Measurements from ENCODE around the gene ANKRD44.
"Not testable (repeated sequence)": the region's sequence is repeated elsewhere in the genome, so short reads cannot be mapped to it uniquely, and the experiment has no call there.

The ANKRD44 gene

DNA sequence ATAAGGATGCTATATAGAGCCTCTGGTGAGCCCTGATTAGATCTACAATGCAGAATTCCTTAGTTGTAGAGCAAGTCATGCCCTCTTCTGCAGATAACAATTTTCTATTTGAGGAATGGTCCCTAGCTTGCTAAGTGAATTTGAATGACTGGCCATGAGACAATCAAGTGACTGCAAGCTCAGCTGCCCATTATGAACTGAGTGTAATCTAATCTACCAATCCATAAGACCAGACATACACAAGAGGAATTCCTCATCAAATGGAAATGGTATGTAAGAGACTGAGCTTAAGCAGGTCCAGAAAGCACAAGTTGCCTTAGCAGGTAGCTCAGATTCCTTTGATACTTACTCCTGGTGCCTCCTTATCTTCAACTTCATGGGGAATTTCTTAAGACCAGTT, 4.8 kb upstream of the ANKRD44 start:
- no peak for DNase-seq

DNA sequence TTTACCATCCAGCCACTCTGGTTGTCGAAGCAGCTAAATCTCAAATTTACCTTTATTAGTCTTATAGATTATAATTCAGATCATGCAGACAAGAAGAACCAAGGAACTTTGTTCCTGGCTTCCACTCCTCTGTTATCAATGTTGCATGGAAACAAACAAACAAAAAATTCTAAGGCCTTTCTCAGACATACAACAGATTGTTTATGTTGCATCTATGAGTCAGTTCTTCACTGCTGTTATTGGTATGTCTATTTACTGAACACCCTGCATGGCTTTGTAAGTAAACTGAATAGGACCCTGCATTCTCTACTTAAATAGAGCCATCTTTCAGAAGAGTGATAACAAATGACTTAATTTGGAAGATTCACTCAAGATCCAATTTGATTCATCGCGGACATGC, 1.6 kb upstream of the ANKRD44 start:
- DNase-seq: no peak

DNA sequence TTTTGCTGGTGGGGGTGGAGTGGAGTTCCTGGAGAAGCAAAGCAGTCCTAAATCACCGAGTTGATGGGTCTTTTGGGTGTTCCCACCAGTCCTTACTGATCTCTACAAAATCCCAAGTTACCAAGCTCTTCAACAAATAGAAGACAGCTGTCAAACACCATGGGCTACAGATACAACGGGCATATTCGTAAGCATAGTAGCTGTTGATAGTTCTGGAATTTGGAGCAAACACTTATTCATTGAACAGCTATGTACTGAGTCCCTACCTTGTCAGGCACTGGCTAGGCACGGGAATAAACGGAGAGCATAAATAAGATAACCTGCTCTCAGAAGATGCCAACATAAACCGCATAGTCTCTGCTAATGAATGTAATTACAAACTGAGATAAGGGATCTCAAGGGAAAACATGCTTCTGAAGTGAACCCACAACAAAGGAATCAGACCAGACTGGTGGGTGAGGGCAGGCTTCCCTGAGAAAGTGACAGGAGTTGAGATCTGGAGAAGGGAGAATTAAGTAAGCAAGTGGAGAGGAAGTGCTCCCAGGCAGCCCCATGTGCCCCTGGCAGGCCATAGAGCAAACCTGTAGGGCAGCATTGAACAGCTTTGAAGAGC, 947 bp upstream of the ANKRD44 start:
- no peak for DNase-seq

DNA sequence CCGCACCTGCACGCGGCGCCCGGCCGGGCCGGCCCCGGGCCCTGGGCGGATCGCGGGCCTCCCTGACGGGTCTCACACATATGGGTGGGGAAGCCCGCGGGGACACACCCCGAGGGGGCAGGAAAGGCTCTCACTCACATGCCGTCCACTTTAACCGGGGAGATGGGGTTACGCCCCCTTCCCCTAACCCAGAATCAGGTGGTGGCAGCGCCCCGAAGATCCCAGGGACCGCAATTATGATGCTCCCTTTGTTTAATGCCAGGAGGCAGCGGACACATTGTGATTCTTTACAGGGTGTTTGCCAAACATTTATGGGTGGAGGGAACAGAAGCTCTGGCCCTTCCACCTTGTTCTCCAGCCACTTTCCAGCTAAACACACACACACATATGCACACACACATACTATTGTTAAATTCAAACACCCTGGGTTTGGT, 424 bp upstream of the ANKRD44 start:
- DNase-seq: no peak

DNA sequence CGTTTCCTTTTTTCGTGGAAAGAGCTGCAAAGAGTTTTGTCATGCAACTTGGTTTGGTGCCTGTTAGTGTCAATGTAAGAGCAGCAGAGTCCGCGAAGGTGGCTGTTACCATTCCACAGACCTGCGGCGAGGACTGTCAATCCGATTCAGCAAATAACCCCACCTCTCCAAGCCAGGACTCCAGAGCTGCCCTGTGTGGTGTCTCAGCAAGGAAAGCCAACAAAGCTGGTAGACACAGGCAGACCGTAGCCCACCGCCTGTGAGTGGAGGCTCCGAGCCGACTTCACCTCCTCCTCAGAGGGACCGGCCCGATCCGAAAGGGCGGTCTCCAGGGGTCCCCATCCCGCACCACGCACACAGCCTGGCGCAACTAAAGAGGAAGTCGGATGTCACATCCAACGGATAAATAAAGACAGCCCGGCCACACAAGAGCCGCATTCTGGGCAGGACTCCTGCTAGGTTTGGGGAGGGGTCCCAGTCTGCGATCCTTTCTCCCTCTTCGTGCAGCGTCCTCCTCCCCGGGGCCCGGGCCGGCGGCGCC, 819 bp downstream of the ANKRD44 start:
- DNase-seq: peak; percentile 52

DNA sequence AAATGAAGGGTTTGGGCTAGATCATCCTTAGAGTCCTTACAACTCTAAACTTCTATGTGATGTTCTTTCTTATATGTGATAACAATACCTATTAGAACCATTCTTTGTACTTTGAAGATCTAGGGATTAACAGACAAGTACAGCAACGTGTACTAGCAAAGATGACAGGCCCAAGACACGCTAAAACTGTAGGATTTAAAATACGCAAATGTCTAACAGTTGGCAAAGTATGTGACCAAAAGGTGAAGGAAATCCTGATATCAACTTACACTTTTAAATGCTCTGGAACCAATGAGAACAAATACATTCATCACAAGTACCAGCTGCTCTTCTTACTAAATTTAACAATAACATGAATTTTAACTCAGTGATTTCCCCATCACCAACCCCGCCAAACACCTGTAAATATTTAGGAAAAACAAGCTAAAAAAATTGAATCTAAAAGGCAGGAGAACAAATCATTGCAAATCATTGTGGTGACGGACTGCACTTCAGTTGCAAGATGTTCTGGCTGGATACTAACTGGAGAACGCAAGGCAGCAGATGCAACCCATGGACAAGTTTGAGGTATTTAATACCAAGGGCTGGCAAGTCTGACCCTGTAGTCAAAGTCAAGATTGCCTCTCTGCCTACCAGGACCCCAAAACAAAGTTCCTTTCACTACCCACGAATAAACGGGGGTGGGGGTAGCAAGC, 1.4 kb downstream of the ANKRD44 start:
- no peak for DNase-seq

DNA sequence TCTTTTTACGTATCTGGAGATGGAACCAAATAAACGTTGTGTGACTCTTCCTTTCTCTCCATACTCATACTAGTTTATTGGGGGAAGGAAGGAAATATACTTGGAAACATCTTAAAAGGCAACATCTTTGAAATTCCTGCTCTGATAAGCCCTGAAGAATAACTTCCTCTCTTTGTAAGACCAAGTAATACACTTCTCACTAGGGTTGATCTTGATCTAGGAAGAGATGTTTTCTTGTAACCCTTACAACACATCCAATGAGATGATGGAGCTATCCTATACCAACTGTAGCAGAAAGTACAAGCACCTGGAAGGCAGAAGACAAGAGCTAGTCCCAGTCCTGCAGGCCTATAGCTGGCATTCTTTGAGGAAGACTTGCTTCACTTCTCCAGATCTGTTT, 2.0 kb downstream of the ANKRD44 start:
- no peak for DNase-seq

DNA sequence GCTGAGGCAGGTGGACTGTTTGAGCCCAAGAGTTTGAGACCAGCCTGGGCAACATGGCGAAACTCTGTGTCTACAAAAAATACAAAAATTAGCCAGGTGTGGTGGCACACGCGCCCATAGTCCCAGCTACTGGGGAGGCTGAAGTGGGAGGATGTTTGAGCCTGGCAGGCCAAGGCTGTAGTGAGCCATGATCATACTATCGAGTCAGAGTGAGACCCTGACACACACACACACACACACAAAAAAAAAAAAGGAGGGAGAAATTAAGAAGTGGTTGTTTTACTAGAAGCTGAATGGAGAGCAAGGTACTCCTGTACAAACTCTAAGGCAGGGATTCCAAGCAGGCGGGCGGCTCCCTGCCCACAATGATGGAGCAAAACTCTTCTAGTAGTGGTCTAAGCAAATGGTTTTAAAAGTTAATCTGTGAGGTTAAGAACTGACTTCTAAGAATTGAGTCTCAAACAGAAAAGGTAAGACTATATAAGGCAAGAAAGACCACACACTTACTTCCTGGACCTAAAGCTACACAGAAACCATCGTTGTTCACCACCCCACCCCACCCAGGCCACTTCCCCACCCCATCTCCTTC, 2.6 kb downstream of the ANKRD44 start:
- DNase-seq: peak; percentile 57

DNA sequence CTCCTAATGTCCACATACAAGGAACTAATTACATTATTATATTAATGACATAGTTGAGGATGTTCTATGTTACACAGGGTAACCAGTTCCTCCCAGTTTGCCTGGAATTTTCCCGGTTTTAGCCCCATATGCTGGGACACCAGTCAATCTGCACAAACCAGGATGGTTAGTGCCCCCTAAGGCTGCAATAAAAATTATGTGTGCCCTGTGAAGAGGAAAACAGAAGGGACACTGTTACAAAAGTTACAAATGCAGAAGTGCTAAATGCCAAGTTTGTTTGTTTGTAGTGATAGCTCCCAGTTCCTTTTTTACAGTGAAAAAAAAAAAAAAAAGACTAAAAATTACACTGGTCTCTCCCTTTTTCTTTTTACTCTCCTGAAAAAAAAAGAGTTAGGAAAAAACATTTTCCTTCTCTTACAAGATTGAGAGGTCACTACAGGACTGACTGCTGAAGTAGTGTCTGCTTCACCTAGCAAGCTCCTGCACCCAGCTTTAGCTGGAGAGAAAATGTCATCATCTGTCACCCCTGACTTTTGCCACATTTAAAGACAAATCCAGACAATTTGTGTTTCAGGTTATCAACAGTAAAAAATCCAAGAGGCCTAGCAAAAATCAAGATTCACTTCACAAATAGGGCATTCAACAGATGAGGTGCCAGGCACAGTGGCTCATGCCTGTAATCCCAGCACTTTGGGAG, 3.2 kb downstream of the ANKRD44 start:
- no peak for DNase-seq

DNA sequence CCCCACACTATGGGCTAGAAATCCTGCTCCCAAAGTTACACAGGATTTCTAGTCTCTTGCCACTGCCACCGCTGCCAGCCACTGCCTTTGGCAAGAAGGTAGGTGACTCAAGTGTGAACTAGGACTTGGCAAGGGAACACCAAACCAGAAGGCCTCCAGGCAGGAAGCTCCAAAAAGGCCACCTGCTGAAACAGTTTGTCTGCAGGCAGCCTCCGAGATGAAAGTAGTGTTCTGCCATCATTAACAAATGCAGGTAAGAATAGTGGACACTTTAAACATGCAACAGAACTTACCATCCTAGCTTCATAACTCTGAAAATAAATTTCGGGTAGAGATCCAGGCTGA, 3.9 kb downstream of the ANKRD44 start:
- DNase-seq: peak; percentile 50

DNA sequence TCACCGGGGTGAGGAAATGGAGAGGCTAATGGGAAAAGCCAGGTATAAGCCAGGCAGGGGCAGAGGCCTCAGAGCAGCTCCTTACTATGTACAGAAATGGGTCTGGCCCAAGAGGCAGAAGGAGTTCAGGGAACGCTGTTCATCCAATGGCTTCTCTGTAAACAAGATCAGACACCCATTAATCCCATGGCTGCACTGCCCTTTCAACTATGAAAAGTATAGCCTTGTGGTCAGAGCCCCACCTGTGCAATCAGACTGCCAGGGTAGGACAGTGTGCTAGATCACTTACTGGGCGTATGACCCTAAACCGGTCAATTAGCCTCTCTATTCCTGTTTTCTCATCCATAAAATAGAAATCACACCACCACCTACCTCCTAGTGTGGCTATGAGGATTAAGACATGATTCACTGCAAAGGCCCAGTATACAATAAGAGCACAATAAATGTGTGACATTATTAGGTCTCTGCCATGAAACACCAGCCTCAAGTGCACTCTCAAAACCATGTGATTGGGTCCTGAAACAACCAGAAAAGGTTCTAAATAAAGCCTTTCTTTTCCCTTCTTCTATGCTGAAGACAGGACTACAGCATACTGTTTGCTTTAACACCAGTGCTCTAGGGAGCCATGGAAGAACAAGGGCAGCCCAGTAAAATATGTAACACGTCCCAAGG, 4.4 kb downstream of the ANKRD44 start:
- DNase-seq: no peak

DNA sequence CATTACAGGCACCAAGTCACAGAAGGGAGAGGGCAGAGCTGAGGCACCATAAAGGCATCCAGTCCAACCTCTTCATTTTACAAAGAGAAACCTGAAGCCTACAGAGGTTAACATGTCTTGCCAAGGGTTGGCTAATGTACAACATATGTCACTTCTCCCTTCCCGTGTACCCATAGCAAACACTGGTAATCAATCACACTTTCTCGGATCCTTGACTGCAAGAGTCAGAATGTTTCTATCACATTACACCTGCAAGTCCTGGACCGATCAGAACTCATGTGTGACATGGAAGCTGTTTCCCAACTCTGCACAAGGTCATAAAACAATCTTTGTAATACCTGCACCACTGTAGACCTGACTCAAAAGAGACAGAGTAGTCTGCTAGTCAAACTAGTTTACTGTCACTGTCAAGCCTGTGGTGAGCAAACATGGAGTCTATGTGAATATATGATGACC, 6.0 kb downstream of the ANKRD44 start:
- DNase-seq: peak; percentile 35

DNA sequence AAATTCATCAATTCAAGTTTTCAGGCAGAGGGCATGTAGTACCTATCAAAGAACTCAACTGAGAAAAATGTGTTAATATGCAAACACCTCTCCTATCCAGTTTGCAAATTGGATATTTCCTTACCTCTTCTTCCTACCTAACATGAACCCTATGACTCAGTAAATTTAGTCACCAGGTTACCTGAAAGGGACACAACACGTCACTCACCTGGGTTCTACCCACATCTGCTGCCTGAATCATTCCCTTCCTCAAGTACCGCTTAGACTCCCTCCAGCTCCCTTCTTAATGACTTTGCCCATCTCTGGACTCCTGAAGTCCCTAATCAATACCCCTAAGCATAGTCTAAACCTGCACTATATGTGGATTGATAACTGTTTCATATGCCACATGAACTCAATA, 10.4 kb downstream of the ANKRD44 start:
- no peak for DNase-seq

DNA sequence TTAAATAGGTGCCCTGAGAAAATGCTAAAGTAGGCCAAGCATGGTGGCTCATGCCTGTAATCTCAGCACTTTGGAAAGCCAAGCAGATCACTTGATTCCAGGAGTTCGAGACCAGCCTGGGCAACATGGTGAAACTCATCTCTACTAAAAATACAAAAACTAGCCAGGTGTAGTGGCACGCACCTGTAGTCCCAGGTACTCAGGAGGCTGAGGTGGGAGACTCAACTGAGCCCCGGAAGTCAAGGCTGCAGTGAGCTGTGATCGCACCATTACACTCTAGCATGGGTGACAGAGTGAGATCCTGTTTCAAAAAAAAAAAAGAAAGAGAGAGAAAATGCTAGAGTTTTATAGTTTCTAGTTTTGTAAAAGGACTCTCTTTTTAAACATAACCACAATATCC, 12.0 kb downstream of the ANKRD44 start:
- peak; percentile 43 for DNase-seq

DNA sequence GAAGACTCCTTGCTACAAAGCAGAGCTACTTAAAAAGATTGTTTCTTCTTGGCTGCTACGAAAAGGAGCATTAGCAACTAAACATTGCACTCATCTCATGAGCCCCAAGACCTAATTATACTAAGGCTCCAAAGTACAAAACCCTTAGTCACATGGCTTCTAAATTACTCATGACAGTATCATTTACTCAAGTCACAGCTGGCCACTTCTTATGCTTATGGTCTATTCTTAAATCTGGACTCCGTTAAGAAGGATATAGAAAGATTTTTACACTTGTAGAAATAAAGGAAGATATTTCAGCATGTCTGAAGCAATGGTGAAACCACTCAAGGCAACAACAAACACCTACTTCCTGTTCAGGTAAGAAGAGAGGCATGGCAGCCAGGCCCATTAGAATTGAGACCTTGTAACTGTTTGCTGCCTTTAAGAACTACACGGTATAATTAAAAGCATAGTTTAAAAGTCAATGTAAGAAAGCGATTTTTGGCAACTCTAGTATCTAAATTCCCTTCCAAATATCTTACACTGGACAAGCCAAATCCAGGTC, 12.7 kb downstream of the ANKRD44 start:
- peak; percentile 32 for DNase-seq

DNA sequence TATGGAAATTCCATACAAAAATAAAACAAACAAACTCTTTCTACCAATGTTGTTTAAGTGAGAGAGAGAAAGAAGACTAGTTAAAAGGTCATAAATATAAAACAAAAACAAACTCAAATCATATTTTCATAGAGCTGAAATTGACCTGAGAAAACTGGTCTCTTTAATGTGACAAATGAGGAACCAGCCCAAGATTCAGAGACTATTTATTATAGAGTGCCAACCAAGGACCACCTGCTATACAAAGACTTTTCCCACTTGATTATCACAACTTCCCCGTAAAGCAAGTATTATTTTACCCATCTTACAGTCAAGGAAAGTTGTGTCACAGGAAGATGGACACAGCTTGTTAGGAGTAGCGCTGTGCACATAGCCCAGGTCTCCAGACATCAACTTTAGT, 13.3 kb downstream of the ANKRD44 start:
- DNase-seq: no peak

DNA sequence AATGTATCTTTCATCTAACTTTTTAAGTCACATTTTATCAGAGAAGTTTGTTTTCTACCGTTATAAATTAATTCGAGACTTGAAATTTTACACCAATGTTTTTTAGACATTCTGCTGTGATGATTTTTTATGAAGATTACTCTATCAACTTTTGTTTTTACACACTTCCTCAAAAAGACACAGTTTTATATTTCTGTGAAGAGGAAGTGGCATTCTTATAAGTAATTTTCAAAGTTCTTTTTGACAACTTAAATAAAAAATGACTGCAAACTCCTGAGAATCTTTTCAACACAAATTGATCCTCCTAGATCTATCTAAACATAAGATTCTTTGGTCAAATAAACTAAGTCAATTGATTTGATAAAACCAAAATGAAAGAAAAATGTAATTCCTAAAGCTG, 13.7 kb downstream of the ANKRD44 start:
- DNase-seq: no peak

DNA sequence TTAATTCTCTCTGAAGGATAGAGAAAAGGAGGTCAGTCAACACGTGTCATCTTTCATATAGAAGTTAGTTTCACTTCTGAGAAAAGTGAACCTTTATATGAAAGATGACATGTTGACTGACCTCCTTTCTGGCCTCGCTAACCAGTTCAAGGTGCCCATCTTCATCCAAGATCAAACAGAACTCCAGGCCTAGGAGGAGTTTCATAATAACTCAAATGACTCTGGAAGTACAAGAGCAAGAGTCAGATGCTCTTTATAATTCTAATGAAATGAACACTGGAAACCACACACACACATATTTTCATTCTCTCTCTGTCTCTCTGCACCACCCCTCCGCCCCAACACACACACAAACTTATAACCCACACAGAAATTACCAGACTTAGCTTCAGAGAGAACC, 16.3 kb downstream of the ANKRD44 start:
- DNase-seq: peak; percentile 59

DNA sequence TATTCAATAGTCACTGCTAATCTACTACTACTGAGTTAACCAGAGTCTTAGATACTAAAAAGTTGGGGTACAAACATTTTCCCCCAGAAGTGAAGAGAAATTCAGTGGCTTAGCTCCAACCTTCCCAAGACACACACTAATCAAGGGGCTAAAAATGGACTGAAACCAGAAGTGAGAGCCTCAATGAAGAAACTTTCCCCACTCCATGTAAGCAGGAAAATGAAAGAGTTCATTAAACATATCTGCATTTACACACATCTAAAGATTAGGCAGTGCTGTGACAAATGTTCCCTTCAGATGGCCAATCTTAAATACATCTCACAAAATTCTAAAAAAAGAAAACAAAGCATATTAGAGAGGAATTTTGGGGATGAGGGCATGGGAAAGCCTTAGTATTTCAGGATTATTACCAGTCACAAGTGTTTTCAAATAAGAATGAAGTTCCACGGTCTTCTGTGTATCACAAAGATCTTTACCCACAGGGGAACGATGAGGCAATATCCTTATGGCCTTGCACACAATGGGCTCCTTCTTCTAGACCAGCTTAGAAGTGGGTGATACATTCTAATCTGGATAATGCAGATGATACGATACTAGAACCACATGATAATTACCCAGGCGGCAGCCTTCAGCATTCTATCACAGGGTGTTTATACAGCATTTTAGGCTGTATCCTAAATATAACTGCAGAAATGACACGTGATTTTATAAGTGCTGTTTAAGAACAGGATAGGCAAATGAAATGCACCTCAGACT, 17.1 kb downstream of the ANKRD44 start:
- DNase-seq: peak; percentile 56

DNA sequence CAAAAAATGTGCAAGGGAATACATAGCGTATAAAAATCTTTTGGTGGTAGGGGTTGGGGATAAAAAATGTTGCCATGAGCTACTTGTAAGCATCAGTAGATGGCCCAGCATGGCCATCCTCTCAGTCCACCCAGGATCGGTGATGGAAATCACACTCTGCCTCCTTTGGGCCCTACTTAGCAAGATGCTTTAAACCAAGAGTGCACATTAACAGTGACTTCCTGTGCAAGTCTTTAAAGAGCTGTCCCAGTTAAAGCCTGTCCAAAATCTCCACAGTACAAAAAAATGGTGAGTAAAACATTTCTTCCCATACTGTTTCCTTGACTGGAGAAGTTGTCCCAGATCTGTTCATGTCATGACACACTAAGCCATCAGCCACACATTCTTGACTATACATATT, 18.0 kb downstream of the ANKRD44 start:
- DNase-seq: peak; percentile 46

DNA sequence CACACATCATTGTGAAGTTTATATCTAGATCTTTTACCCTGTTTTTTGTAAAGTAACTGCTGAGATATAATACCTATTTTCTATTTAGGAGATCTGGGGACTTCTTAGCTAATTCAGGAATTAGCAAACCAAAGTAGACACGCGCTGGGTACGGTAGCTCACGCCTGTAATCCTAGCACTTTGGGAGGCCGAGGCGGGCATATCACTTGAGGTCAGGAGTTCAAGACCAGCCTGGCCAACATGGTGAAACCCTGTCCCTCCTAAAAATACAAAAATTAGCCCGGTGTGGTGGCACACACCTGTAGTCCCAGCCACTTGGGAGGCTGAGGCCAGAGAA, 23.0 kb downstream of the ANKRD44 start:
- not testable (repeated sequence) for DNase-seq
